ENCODE results near the gene STX1B. TPM values are rescaled to one million over a fixed set of nuclear protein-coding genes. Genes with fewer than 3 reads are reported as not detected.

STX1B gene
- total RNA-seq, 1 experiment from 2014 or later: 1.3 TPM

GRCh38 chr16:31043898-31044481, 33.6 kb upstream of the STX1B start:
- CTCF ChIA-PET: no interaction called here
- H3K9me3 Mint-ChIP-seq (ENCODE audit: low read depth, unreplicated experiment): peaks cover 3% of the 10 kb centered on the region
- H3K27ac Mint-ChIP-seq (ENCODE audit: unreplicated experiment): no peak overlapping the region
- H3K4me3 Mint-ChIP-seq (ENCODE audit: low read depth, unreplicated experiment): no peak overlapping the region
- peaks cover 15% of the 10 kb centered on the region for H3K36me3 Mint-ChIP-seq (ENCODE audit: insufficient read depth, unreplicated experiment)
- no TSS peak for BruUV-seq (replicated peaks)
- H3K27me3 Mint-ChIP-seq (ENCODE audit: unreplicated experiment): no peaks in the 10 kb centered on the region
- no peaks in the 10 kb centered on the region for H3K4me1 Mint-ChIP-seq (ENCODE audit: low read depth, unreplicated experiment)
- no peak for DNase-seq
- intact Hi-C loops (cut with micrococcal nuclease; ENCODE audit: unreplicated experiment): no loop called here
- TF ChIP-seq, protein P1, sequence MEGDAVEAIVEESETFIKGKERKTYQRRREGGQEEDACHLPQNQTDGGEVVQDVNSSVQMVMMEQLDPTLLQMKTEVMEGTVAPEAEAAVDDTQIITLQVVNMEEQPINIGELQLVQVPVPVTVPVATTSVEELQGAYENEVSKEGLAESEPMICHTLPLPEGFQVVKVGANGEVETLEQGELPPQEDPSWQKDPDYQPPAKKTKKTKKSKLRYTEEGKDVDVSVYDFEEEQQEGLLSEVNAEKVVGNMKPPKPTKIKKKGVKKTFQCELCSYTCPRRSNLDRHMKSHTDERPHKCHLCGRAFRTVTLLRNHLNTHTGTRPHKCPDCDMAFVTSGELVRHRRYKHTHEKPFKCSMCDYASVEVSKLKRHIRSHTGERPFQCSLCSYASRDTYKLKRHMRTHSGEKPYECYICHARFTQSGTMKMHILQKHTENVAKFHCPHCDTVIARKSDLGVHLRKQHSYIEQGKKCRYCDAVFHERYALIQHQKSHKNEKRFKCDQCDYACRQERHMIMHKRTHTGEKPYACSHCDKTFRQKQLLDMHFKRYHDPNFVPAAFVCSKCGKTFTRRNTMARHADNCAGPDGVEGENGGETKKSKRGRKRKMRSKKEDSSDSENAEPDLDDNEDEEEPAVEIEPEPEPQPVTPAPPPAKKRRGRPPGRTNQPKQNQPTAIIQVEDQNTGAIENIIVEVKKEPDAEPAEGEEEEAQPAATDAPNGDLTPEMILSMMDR (IDR thresholded peaks at IDR 0.05; ENCODE audit: unreplicated experiment): no peak

DNA sequence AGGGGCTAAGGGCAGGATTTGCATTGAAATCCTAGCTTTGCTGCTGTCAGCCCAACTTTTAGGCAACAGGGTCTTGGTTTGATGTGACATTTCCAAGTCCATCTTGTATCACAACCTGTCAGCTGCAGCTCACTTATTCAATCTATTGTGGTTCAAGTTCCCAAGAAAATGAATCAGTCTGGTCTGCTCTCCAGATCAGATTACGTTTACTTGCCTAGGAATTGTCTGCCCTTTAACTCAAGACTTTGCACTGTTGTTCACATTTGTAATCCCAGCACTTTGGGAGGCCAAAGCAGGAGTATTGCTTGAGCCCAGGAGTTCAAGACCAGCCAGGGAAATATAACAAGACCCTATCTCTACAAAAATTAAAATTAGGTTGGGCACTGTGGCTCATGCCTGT, 32.9 kb upstream of the STX1B start:
- H3K4me3 Mint-ChIP-seq (ENCODE audit: low read depth, unreplicated experiment): no peak overlapping the region
- H3K4me1 Mint-ChIP-seq (ENCODE audit: low read depth, unreplicated experiment): no peaks in the 10 kb centered on the region
- H3K9me3 Mint-ChIP-seq (ENCODE audit: low read depth, unreplicated experiment): peaks cover 3% of the 10 kb centered on the region
- no TSS peak for BruUV-seq (replicated peaks)
- no peak for DNase-seq
- H3K27me3 Mint-ChIP-seq (ENCODE audit: unreplicated experiment): no peaks in the 10 kb centered on the region
- CTCF ChIA-PET: no interaction called here
- TF ChIP-seq, protein P1 (IDR thresholded peaks at IDR 0.05; ENCODE audit: unreplicated experiment): no peak
- no peak overlapping the region for H3K27ac Mint-ChIP-seq (ENCODE audit: unreplicated experiment)
- intact Hi-C loops (cut with micrococcal nuclease; ENCODE audit: unreplicated experiment): no loop called here
- peaks cover 18% of the 10 kb centered on the region for H3K36me3 Mint-ChIP-seq (ENCODE audit: insufficient read depth, unreplicated experiment)

- intact Hi-C loops (cut with micrococcal nuclease; ENCODE audit: unreplicated experiment): no loop called here
- Mint-ChIP-seq H3K36me3 (ENCODE audit: insufficient read depth, unreplicated experiment) (peaks cover 20% of the 10 kb centered on the region), H3K4me1 (ENCODE audit: low read depth, unreplicated experiment) (no peaks in the 10 kb centered on the region), H3K27me3 (ENCODE audit: unreplicated experiment) (no peaks in the 10 kb centered on the region), H3K4me3 (ENCODE audit: low read depth, unreplicated experiment) (no peak overlapping the region), H3K9me3 (ENCODE audit: low read depth, unreplicated experiment) (peaks cover 3% of the 10 kb centered on the region), H3K27ac (ENCODE audit: unreplicated experiment) (no peak overlapping the region)
- TF ChIP-seq, protein P1 (IDR thresholded peaks at IDR 0.05; ENCODE audit: unreplicated experiment): no peak
- BruUV-seq (replicated peaks): no TSS peak
- no peak for DNase-seq
- CTCF ChIA-PET: no interaction called here
Measured at GRCh38 chr16:31042866-31043265, 32.4 kb upstream of the STX1B start.

DNA sequence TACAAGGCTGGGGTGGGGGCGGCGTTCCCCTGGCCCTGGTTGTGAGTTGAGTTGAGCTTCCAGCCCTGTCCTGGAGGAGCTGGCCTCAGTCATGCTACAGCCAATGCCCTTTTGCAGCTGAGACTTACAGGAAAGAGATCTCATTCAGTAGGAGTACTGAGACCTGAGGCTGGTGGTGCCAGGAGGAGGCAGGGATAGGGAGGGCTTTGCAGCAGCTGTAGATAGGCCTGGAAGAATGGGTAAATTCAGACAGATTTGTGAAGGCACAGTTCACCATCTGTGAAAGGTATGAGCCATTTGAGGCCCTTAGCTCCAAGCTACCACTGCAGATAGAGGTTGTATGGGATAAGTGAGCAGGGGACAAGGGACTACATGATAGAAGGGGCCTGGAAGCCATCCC, 28.6 kb upstream of the STX1B start:
- no peak overlapping the region for H3K27ac Mint-ChIP-seq (ENCODE audit: unreplicated experiment)
- H3K36me3 Mint-ChIP-seq (ENCODE audit: insufficient read depth, unreplicated experiment): peaks cover 33% of the 10 kb centered on the region
- no peak for DNase-seq
- CTCF ChIA-PET: no interaction called here
- no peaks in the 10 kb centered on the region for H3K9me3 Mint-ChIP-seq (ENCODE audit: low read depth, unreplicated experiment)
- intact Hi-C loops (cut with micrococcal nuclease; ENCODE audit: unreplicated experiment): no loop called here
- H3K4me1 Mint-ChIP-seq (ENCODE audit: low read depth, unreplicated experiment): no peaks in the 10 kb centered on the region
- no peaks in the 10 kb centered on the region for H3K27me3 Mint-ChIP-seq (ENCODE audit: unreplicated experiment)
- no TSS peak for BruUV-seq (replicated peaks)
- H3K4me3 Mint-ChIP-seq (ENCODE audit: low read depth, unreplicated experiment): no peak overlapping the region
- TF ChIP-seq, protein P1 (IDR thresholded peaks at IDR 0.05; ENCODE audit: unreplicated experiment): no peak
